HepG2 (cell line): Measurements from ENCODE around the gene PGP. TPM values are rescaled to one million over a fixed set of nuclear protein-coding genes. Genes with fewer than 3 reads are reported as not detected.
A peak's percentile ranks its signal among the peaks of the same experiment; 100 is the strongest.

ENCODE experiments used
- AKNA ChIP-seq: sonication (generic); formaldehyde crosslinking; IDR thresholded peaks from 2 replicates; pipeline ENCODE4 v1.4.0; 2020; ENCODE audit warnings: missing genetic modification reagents, borderline replicate concordance
- GABPA ChIP-seq, 2 experiments: IDR thresholded peaks; 2 replicates each; pipeline ENCODE4 v1.6.1; 2011 to 2016; ENCODE audit warnings: low read depth in 2 of 2, low read length in 1 of 2, missing biosample characterization in 1 of 2, missing genetic modification characterization in 1 of 2
- HNRNPUL1 ChIP-seq: fragments of 200-400 bp; formaldehyde crosslinking; IDR thresholded peaks from 2 replicates; pipeline ENCODE4 v1.6.1; 2017; ENCODE audit warnings: low read depth, mild to moderate bottlenecking, low read length, moderate library complexity
- KAT8 ChIP-seq: IDR thresholded peaks from 2 replicates; pipeline ENCODE4 v1.6.1; 2016; ENCODE audit warnings: missing genetic modification reagents, missing compliant biosample characterization
- ONECUT2 ChIP-seq: sonication (generic); formaldehyde crosslinking; IDR thresholded peaks from 2 replicates; pipeline ENCODE4 v1.4.0; 2020; ENCODE audit warnings: missing genetic modification reagents
- PAF1 ChIP-seq: IDR thresholded peaks from 2 replicates; pipeline ENCODE4 v1.6.1; 2016; ENCODE audit warnings: missing genetic modification reagents, missing compliant biosample characterization
- POLR2AphosphoS5 ChIP-seq: IDR thresholded peaks from 2 replicates; pipeline ENCODE4 v1.6.1; 2012; ENCODE audit warnings: low read depth, low read length
- REPIN1 ChIP-seq: sonication (generic); formaldehyde crosslinking; IDR thresholded peaks from 2 replicates; pipeline ENCODE4 v1.8.0; 2022; ENCODE audit warnings: missing genetic modification reagents, low read depth, mild to moderate bottlenecking, borderline replicate concordance
- RFX3 ChIP-seq: IDR thresholded peaks from 2 replicates; pipeline ENCODE4 v1.6.1; 2016; ENCODE audit warnings: missing biosample characterization, missing genetic modification reagents
- SATB2 ChIP-seq: sonication (generic); formaldehyde crosslinking; IDR thresholded peaks from 2 replicates; pipeline ENCODE4 v1.5.0; 2020; ENCODE audit warnings: missing genetic modification reagents
- SYNCRIP ChIP-seq: fragments of 200-400 bp; formaldehyde crosslinking; IDR thresholded peaks from 2 replicates; pipeline ENCODE4 v1.6.1; 2018; ENCODE audit warnings: mild to moderate bottlenecking, low read depth, low read length; ENCODE audit not compliant: insufficient read depth
- XRCC5 ChIP-seq: fragments of 200-400 bp; formaldehyde crosslinking; optimal IDR thresholded peaks from 2 replicates; pipeline ENCODE3; 2017; ENCODE audit warnings: mild to moderate bottlenecking, low read length
- ZNF496 ChIP-seq: sonication (generic); formaldehyde crosslinking; IDR thresholded peaks from 2 replicates; pipeline ENCODE4 v1.8.1; 2023; ENCODE audit warnings: mild to moderate bottlenecking, moderate library complexity, missing genetic modification reagents; ENCODE audit not compliant: insufficient replicate concordance
- ZNF790 ChIP-seq: sonication (generic); formaldehyde crosslinking; IDR thresholded peaks from 2 replicates; pipeline ENCODE4 v1.8.0; 2022; ENCODE audit warnings: missing genetic modification reagents, mild to moderate bottlenecking, borderline replicate concordance
- polyA plus RNA-seq, 8 experiments: library from polyadenylated mRNA; depleted of rRNA in 3 of 8; stranded (reverse) in 7 of 8; unstranded in 1 of 8; fragments of >200 nt; fragmentation: Illumina TruSeq in 4 of 8; extraction: Trizol in 4 of 8; gene quantifications; 2 replicates each; pipeline versions ENCODE4 v1.2.1 to v1.2.3, GENCODE V29; 2011 to 2016; ENCODE audit warnings: low read depth in 4 of 8, missing spikeins in 1 of 8, mixed read lengths in 1 of 8; ENCODE audit not compliant: insufficient read depth in 1 of 8
- total RNA-seq, 5 experiments: library from RNA; depleted of rRNA; stranded (reverse); fragments of >200 nt; fragmentation: Illumina TruSeq; extraction: Trizol; gene quantifications; 2 replicates each; pipeline ENCODE4 v1.2.3, GENCODE V29; 2016; ENCODE audit warnings: low read depth in 1 of 5
- TF ChIP-seq, protein P1 (sequence below): sonication (generic); formaldehyde crosslinking; IDR thresholded peaks from 2 replicates; pipeline ENCODE4 v1.5.0; 2020; ENCODE audit warnings: missing genetic modification reagents
- TF ChIP-seq, protein P2 (sequence below): sonication (generic); formaldehyde crosslinking; IDR thresholded peaks from 2 replicates; pipeline ENCODE4 v1.4.0; 2020; ENCODE audit warnings: missing genetic modification reagents
- TF ChIP-seq, protein P3 (sequence below): sonication (generic); formaldehyde crosslinking; IDR thresholded peaks from 2 replicates; pipeline ENCODE4 v1.4.0; 2020; ENCODE audit warnings: missing genetic modification reagents

PGP gene
- total and polyA plus RNA-seq, 2 of the 13 experiments (the other 11 are each of a cell fraction or from before 2014, with no cell fraction given) = 7.3 to 18.3 TPM

DNA sequence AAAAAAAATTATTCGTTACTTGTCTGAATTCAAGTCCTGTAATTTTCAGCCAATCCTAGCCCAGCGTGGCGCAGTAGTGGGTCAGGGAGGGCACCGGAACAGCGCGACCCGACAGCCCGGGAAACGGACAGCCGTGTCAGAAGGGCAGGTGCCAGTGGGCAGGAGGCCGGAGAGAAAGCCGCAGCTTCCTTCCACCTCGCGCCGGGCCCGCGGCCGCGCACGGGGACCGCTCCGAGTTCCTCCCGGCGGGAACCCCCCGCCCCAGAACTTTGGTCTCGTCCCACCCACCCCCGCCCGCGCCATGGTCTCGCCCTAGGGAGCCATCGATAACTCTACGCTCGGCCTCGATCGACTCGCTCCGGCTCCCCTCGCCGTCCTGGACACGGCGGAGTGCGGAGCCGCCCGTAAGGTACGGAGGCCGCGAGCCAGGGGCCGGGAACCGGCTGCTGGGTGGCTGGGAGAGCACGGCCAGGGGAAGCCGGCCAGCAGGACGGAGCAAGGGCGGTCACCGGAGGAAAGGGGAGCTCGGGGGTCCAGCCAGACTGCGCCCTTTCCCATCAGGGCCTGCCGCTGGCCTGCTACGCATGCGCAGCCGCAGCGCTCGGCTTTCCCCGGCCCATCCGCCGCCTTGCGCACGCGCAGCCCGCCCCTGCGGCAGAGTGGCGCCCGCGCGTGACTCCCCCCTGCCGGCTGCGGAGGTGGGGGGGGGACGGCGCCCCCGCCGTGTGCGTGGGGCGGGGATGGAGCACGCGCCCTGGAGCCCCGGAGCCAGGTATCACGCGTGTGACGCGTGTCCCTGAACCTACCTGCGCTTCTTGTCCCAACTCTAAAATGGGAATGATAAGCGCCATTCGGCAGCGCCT lies 9.3 kb downstream of the PGP start, which contains the start of gene MLST8 (continued):
- TF ChIP-seq ZNF790 (CRISPR knock-in tag) = peak; percentile 83
- TF ChIP-seq XRCC5 = peak; percentile 86
- no peak for TF ChIP-seq GABPA (IDR thresholded peaks at IDR 0.05; ENCODE audit: low read depth, low read length)
- TF ChIP-seq GABPA (CRISPR knock-in tag; IDR thresholded peaks at IDR 0.05; ENCODE audit: low read depth) = no peak
- TF ChIP-seq HNRNPUL1 = no peak
- TF ChIP-seq, protein P1, sequence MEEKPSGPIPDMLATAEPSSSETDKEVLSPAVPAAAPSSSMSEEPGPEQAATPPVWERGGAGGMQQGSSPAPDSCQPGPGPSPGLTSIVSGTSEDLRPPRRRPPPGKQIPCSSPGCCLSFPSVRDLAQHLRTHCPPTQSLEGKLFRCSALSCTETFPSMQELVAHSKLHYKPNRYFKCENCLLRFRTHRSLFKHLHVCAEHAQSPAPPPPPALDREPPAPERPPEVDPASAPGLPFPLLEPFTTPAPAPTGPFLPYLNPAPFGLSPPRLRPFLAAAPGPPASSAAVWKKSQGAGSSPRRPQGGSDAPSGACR (CRISPR knock-in tag) = peak; percentile 80
- TF ChIP-seq ZNF496 (CRISPR knock-in tag) = no peak
- peak; percentile 86 for TF ChIP-seq KAT8 (CRISPR knock-in tag)
- TF ChIP-seq REPIN1 (CRISPR knock-in tag) = 0 out of 2 replicates have a peak, but pooled peaks have one; percentile 37
- TF ChIP-seq ONECUT2 (CRISPR knock-in tag) = no peak
- TF ChIP-seq, protein P2, sequence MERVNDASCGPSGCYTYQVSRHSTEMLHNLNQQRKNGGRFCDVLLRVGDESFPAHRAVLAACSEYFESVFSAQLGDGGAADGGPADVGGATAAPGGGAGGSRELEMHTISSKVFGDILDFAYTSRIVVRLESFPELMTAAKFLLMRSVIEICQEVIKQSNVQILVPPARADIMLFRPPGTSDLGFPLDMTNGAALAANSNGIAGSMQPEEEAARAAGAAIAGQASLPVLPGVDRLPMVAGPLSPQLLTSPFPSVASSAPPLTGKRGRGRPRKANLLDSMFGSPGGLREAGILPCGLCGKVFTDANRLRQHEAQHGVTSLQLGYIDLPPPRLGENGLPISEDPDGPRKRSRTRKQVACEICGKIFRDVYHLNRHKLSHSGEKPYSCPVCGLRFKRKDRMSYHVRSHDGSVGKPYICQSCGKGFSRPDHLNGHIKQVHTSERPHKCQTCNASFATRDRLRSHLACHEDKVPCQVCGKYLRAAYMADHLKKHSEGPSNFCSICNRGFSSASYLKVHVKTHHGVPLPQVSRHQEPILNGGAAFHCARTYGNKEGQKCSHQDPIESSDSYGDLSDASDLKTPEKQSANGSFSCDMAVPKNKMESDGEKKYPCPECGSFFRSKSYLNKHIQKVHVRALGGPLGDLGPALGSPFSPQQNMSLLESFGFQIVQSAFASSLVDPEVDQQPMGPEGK (CRISPR knock-in tag) = peak; percentile 98
- TF ChIP-seq AKNA (CRISPR knock-in tag) = peak; percentile 18; the same call in 1 of the 2 replicates
- TF ChIP-seq SATB2 (CRISPR knock-in tag) = 0 out of 2 replicates have a peak, but pooled peaks have one; percentile 53
- TF ChIP-seq RFX3 (CRISPR knock-in tag) = 0 out of 2 replicates have a peak, but pooled peaks have one; percentile 23
- TF ChIP-seq, protein P3, sequence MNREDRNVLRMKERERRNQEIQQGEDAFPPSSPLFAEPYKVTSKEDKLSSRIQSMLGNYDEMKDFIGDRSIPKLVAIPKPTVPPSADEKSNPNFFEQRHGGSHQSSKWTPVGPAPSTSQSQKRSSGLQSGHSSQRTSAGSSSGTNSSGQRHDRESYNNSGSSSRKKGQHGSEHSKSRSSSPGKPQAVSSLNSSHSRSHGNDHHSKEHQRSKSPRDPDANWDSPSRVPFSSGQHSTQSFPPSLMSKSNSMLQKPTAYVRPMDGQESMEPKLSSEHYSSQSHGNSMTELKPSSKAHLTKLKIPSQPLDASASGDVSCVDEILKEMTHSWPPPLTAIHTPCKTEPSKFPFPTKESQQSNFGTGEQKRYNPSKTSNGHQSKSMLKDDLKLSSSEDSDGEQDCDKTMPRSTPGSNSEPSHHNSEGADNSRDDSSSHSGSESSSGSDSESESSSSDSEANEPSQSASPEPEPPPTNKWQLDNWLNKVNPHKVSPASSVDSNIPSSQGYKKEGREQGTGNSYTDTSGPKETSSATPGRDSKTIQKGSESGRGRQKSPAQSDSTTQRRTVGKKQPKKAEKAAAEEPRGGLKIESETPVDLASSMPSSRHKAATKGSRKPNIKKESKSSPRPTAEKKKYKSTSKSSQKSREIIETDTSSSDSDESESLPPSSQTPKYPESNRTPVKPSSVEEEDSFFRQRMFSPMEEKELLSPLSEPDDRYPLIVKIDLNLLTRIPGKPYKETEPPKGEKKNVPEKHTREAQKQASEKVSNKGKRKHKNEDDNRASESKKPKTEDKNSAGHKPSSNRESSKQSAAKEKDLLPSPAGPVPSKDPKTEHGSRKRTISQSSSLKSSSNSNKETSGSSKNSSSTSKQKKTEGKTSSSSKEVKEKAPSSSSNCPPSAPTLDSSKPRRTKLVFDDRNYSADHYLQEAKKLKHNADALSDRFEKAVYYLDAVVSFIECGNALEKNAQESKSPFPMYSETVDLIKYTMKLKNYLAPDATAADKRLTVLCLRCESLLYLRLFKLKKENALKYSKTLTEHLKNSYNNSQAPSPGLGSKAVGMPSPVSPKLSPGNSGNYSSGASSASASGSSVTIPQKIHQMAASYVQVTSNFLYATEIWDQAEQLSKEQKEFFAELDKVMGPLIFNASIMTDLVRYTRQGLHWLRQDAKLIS (CRISPR knock-in tag) = no peak
- TF ChIP-seq SYNCRIP = no peak
- TF ChIP-seq POLR2AphosphoS5 = peak; percentile 72
- no peak for TF ChIP-seq PAF1 (CRISPR knock-in tag)
